Measurements from ENCODE around the gene TMEM39A.

The TMEM39A gene

DNA sequence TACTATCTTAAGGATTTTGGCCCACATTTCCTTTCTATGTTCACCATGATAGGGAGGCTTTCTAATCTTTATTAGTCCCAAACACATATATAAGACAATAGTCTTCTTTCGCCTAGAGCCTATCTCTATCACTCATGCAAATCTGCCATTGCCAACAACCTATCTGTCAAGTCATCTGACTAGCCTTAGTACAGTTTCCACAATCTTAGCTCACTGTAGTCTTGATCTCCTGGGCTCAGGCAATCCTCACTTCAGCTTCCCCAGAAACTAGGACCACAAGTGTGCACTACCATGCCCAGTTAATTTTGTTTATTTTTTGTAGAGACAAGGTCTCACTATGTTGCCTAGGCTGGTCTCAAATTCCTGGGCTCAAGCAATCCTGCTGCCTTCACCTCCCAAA, 6.9 kb downstream of the TMEM39A start:
- no peak for DNase-seq (ENCODE audit: low read depth in 2 of 2)

DNA sequence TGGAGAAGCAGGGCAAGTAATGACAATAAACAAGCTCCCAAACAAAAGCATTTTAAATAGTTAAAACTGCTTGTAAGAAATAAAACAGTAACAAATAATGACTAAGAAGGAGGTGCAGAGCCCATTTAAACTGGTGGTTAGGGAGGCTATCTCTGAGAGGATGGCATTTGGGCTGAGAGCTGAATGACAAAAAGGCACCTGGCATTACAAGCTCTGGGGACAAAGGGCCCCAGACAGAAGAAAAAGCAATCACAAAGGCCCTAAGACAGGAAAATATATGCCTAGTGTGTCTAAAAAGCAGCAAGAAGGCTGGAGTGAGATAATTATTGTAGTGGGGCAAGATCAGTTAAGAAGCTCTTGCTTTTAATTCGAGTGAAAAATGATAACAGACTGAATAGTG, 9.6 kb downstream of the TMEM39A start:
- no peak for DNase-seq (ENCODE audit: low read depth in 2 of 2)

DNA sequence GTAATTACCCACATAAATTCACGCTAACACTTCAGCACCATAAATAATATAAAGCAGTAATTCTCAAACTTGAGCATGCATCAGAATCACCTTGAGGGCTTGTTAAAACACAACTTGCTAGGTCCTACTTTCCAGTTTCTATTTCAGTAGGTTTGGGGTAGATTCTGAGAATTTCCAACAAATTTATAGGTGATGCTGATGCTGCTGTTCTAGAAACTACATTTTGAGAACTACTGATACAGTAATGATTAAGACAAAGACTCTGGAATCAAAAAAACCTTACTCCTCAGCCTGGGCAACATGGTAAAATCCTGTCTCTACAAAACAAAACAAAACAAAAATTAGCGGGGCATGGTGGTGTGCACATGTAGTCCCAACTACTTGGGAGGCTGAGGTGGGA, 18.8 kb downstream of the TMEM39A start:
- DNase-seq (ENCODE audit: low read depth in 2 of 2) = no peak

DNA sequence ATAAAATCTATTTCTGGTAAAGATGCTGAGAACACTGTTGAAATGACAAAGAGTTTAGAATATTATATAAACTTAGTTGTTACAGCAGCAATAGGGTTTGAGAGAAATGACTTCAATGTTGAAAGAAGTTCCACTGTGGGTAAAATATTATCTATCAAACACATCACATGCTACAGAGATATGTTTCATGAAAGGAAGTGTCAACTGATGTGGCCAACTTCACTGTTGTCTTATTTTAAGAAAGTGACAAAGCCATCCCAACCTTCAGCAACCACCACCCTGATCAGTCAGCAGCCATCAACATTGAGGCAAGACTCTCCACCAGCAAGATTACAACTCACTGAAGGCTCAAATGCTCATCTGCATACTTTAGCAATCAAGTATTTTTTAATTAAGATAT, 20.2 kb downstream of the TMEM39A start:
- DNase-seq (ENCODE audit: low read depth in 2 of 2) = no peak

DNA sequence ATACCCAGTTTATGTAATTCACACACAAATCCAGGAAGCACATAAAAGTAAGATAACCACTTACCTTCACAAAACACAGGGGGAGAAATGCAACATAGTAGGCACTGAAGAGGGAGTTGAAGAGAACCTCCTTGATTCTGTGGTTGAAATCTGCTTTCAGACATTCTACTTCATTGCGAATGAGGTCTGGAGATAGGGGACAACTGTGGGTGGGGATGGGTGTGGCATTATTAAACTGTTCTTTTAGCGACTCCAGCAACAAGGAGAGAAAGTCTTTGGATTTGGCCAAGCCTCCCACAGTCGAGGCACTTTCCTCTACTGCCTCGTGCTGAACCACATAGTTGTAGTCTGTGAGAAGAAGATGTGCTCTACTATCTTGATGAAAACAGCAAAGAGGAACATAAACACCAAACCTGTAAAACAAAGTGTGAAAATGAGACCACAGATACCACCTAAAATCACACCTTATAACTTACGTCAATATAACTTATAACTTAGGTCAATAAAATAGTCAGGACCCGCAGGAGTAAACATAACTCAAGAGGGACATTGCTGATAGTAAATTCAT, 25.6 kb downstream of the TMEM39A start:
- no peak for DNase-seq (ENCODE audit: low read depth in 2 of 2)

DNA sequence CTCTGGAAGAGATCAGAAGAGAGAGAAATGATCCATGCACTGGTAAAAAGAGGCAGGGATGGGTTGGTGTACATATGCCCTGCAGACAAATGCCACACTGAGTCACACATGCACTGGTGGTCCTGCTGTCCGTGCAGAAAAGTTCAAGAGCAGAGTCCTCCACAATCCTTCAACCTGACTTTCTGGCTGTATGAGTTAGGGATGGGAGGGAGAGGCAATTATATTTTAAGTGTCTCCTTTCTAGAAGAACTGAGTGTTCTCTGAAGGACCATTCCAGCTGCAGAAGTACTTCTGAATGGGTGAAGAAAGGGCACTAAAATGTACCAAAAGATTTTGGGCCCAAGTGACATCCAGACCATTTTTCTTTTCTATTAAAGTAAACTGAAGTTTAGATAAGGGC, 26.4 kb downstream of the TMEM39A start:
- no peak for DNase-seq (ENCODE audit: low read depth in 2 of 2)

DNA sequence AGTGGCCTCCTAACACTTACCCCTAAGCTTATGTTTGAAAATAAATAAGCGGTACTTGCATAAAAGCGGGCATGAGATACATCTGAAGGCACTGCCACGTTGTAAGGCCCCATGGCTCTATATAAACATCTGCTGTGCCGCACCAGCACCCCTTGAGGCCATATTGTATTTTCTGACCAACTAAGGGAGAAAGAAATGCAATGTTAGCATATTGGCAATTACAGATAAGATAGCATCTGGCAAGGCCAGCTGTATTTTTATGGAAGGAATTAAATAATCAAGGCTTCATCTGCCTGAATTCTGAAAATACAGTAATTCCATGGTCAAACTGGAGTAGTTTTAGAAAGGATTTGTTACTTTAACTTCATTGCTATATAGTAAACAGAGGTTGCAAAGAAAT, 28.7 kb downstream of the TMEM39A start:
- no peak for DNase-seq (ENCODE audit: low read depth in 2 of 2)

DNA sequence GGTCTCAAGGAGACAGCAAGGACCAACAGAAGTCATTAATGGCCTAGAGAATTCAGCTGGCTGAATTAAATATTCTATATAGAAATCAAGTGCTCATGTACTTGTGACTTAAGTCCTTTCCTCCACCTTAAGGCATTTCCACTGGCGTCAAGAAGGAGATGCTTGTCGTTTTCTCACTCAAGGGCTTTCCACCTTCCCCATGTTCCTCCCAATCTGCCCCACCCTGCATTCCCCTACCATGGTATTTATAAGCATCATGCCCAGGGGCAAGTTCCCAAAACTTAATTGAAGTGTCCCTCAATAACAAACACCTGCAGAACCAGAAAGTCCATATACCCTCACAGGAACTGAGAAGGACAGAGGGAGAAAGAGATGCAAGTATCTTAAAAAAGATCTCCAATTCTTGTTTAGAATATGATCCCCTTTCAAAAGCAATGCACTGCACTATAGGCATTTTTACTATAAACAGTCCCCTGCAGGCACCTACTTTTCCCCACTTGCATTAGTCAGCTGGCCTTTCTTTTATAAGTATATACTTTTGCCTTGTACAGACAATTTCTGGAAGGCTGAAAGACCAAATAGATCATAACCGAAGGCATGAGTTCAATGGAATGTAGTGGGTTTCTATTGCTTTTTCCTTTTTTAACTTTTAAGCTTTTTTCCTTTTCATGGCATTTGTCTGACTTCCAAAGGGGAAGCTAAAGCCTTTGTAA, 29.6 kb downstream of the TMEM39A start:
- no peak for DNase-seq (ENCODE audit: low read depth in 2 of 2)

DNA sequence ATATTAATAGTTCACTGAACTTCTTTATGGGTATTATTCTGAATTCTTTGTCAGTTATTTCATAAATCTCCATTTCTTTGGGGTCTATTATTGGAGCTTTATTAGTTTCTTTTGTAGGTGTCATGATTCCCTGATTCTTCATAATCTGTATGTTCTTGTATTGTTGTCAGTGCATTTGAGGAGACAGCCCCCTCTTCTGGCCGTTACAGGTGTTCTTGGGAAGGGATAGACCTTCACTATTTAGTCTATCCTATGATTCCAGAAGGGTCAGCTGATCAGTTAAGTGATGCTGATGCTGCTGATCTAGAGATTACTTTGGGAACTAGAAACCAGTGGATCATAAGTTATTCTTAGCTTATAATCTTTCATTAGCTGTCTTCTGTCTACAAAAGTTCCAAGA, 34.9 kb downstream of the TMEM39A start:
- DNase-seq (ENCODE audit: low read depth in 2 of 2) = no peak

DNA sequence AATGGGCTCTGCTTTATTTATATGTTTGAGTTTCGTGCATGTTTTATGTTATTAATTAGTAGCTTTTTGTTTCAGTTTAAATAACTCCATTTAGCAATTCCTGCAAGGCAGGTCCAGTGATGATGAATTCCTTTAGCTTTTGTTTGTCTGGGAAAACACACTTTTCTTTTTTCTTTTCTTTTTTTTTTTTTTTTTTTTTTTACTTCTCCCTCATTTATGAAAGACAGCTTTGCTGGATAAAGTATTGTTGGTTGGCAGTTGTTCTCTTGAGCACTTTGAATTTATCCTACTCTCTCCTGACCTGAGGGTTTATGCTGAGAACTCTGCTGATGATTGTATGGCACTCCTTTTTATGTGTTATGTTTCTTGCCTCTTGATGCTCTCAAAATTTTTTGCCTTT, 35.7 kb downstream of the TMEM39A start:
- DNase-seq (ENCODE audit: low read depth in 2 of 2) = no peak

DNA sequence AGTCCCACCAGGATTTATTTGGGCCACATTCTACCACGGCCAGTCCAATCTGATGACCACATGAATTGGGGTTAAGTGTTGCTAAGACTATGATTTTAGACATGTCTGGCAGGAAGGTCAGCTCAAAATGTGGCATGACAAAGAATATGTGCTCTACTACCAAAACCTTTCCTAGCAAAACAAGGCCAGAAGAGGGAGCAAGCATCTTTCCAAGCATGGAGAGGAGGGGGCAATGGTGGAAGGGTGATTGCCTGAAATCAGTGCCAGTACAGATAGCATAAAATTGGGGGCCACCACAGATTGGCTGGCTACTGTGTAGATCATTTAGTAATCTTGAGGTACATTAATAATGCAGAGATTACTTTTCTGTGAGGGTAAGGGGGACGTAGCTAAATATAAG, 43.2 kb downstream of the TMEM39A start:
- DNase-seq (ENCODE audit: low read depth in 2 of 2) = no peak

DNA sequence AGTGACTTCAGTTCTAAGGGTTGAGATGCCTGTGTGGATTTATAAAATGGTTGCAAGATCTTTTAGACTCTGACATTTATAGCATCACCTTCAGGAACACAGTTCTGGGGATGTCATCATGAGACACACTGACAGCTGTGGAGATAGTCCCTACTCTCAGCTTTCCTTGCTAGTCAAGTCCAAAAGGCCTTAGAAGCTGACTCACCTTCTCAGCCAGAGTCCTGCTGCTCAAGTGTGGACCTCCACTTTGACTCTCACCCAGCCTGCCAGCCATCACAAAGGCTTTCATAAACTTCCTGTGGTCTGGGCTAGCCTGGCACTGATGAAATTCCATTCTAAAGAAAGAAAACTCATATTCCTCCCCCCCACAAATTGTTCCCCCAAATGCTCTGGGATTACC, 44.8 kb downstream of the TMEM39A start:
- DNase-seq (ENCODE audit: low read depth in 2 of 2) = no peak

DNA sequence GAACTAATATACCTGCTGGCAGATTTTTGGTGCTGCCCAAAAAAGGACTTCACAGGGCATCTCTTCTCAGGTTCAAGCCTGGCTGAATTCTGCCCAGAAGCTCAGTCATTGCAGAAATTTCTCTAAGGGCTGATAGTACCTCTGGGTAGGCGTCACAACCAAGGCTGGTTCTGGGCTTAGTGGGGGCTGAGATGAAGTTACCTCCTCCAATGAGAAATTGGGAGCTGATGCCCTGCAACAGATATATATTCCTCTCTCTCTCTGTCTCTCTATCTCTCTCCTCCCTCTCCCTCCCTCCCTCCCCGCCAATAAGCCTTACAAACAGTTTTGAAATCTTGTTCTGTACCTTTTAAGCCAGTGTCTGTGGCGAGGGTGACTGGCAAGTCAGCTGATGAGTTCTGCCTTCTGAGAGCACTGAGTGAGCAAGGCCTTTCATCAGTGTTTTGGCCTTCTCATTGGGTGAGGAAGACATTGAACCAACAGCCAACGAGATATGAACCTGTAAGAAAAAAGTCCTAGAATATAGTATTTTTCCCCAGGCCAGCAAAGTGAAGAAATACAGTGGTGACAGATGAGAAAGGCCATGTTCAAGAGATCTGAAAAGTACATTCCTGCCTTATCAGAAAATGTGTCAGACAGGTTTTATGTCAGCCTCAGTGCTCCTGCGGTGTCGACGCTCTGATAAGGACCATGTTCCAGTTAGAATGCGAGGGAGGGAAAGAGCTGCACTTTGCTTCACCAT, 45.5 kb downstream of the TMEM39A start:
- no peak for DNase-seq (ENCODE audit: low read depth in 2 of 2)

DNA sequence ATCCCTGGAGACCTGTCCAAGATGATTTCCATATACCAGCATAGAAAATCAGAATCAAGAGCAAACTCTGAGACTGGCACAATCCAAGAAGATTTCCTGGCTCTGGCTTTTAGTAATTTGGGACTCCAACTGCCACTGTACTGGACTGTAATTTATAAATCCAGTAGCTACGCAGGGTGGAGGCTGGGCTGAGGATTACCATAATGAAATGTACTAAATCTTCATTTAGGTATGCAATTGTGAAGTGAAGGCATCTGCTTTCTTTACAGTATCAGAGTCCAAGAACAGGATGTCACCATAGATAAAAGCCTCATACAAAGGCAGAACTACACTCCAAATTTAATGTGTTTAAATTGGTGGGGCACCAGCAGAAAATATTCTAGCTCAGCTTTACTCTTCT, 46.5 kb downstream of the TMEM39A start:
- DNase-seq (ENCODE audit: low read depth in 2 of 2) = no peak

DNA sequence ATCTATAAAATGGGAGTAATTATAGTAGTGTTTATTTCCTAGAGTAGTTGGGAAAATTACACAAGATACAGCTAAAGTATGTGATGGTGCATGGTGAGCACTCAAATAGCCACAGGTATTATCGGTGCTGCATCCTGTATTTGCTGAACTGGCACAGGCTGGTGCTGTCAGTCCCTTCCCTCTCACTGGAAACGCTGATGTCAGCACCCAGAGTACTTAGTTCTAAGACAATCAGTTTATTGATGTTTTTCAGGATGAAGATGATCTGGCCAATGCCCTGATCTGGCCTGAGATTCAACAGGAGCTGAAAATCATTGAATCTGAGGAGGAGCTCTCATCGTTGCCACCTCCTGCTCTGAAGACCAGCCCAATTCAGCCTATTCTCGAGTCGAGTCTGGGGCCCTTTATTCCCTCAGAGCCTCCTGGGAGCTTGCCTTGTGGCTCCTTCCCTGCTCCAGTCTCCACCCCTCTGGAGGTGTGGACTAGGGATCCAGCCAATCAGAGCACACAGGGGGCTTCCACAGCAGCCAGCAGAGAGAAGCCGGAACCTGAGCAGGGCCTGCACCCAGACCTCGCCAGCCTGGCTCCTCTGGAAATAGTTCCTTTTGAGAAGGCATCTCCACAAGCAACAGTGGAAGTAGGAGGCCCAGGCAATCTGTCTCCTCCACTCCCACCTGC, 49.7 kb downstream of the TMEM39A start:
- no peak for DNase-seq (ENCODE audit: low read depth in 2 of 2)

DNA sequence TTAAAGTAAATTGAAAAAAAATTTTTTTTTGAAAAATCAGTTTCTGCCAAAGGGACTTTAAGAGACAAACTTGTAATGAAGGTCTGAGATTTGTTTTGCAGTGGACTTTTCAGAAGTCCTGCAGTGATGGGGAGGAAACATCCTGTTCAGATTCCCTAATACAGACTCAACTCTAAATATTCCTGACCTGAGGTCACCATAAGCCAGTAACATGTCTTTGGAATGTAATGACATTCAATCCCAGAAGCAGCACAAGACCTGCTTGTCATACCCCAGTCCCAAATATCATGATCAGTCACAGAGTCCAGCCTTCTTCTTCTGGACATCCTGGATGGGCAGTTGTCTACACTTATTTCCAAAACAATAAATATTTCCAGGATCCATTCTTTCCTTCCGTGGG, 53.6 kb downstream of the TMEM39A start:
- no peak for DNase-seq (ENCODE audit: low read depth in 2 of 2)

DNA sequence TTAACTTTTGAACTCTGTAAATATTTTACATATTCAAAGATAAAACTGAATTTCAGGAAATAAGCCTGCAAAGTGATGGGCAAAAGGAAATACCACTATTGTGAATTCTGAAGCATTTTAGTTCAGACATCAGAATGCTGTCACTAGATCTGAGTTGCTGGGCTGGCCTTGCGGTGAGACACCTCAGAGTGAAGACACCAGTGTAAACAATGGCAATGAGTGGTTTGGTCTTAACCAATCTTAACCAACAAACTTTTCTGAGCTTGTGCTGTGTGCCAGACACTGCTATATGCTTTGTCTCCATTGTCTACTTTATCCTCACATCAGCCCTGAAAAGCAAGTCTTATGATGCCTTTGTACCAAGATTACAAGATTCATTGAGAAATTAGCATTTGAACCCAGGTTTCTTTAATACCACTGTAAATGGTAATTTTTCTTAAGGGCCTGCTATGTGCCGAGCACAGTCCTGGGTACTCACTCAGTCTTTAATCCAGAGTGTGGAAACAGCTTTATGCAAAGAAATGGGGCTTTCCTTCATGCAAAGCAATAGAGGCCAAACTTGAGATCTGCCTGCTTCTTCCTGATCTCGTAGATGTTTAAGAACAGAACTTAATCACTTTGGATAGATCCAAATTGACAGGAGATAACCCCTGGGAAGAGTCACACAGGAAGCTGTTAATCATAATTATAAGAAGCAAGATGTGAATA, 55.0 kb downstream of the TMEM39A start:
- DNase-seq (ENCODE audit: low read depth in 2 of 2) = no peak

DNA sequence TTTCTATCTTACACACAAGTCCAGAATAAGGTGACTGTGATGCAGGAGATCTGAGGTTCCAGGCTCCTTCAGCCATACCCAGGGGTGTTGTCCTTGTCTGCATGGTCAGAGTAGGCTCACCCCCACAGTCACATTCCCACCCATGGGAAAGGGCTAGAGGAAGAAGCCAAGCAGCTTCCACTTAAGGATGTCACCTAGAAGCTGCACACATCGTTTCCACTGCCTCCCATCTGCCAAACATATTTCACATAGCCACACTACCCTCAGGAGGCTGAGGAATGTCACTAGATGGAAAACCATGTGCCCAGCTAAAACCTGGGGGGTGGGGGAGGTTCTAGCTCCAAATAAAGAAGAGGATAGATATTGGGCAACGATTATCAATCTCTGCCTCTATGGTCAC, 58.1 kb downstream of the TMEM39A start:
- DNase-seq (ENCODE audit: low read depth in 2 of 2) = no peak

DNA sequence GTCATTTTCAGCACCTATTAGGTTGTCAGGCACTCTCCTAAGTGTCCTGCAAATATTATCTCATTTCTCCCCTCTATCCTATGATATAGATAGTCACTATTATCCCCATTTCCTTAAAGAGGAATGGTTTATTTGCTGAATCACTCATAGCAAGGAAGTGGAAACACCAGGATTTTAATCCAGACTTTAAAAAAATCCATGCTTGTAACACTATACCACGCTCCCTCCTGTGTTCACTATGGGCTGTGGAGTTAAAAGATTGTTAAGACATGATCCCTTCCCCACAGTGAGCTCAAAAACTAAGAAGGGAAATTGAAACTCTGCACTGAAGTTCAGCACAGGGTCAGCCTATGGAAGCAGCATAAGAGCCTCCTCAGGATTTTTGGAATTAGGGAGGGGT, 60.2 kb downstream of the TMEM39A start:
- DNase-seq (ENCODE audit: low read depth in 2 of 2) = no peak

DNA sequence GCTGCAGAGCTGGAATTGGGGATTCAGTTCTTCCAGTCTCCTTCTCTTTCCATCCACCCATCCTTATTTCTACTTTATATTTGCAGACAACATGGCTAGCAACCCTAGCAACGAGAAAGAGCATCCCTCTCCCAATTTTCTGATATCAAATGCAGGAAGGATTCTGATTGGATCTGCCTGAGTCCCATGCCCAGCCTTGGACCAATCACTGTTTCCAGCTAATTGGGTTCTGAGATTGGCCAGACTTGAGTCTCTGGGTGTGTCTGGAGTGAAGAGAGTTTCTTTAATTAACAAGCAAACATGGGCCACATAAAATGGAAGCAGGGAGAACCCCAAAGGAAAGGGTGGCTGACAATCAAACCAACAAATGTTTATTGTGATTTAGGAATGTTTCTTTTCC, 60.6 kb downstream of the TMEM39A start:
- DNase-seq (ENCODE audit: low read depth in 2 of 2) = no peak

DNA sequence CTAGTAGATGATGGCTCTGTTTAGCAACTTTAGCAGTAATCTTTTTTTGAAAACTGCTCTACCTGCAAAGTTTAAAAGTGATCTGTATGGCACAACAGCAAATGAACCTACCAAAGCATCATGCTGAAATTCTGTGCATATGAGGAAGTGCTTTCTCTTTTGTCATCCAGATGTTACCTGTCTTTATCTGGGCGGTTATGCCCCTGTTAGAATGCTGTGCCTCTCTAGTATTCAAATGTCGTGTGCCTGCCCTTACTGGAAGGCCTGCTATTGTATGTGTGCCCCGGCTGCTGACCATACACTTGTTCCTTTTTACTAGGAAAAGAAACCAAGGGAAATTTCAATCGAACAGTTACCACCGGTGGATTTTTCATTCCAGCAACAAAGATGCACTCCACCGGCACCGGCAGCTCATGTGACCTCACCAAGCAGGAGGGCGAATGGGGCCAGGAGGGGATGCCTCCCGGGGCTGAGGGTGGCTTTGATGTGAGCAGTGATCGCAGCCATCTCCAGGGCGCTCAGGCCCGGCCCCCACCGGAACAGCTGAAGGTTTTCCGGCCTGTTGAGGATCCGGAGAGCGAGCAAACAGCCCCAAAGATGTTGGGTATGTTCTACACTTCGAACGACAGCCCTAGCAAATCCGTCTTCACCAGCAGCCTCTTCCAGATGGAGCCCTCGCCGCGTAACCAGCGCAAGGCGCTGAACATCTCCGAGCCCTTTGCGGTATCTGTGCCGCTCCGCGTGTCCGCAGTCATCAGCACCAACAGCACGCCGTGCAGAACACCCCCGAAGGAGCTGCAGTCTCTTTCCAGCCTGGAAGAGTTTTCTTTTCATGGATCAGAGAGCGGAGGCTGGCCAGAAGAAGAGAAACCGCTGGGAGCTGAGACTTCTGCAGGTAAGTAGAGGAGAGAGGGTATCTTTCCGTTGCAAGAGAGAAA, 61.6 kb downstream of the TMEM39A start:
- DNase-seq (ENCODE audit: low read depth in 2 of 2) = no peak

Measured in activated CD8-positive, alpha-beta memory T cell treated with anti-CD3 and anti-CD28 coated beads for 4 hours (primary cell).